Nephron (organoid): ENCODE results near the gene SPTBN4.
"Not testable (repeated sequence)": the region's sequence is repeated elsewhere in the genome, so short reads cannot be mapped to it uniquely, and the experiment has no call there.

ENCODE experiments used
- H3K27ac Mint-ChIP-seq, 3 experiments: 2 replicates each; pipeline ENCODE4 v1.8.0; 2020; ENCODE audit warnings: mixed read lengths in 3 of 3, mild to moderate bottlenecking in 2 of 3, moderate library complexity in 1 of 3
- H3K27me3 Mint-ChIP-seq: 2 replicates; pipeline ENCODE4 v1.8.0; 2021; ENCODE audit warnings: low read depth, mild to moderate bottlenecking, moderate library complexity, mixed read lengths
- H3K36me3 Mint-ChIP-seq: 2 replicates; pipeline ENCODE4 v1.8.0; 2020; ENCODE audit warnings: low read depth, mixed read lengths
- H3K4me1 Mint-ChIP-seq: 2 replicates; pipeline ENCODE4 v1.8.0; 2020; ENCODE audit warnings: mixed read lengths
- H3K4me3 Mint-ChIP-seq, 3 experiments: 2 replicates each; pipeline ENCODE4 v1.8.0; 2020; ENCODE audit warnings: mild to moderate bottlenecking in 3 of 3, mixed read lengths in 3 of 3, moderate library complexity in 2 of 3
- H3K9me3 Mint-ChIP-seq: 2 replicates; pipeline ENCODE4 v1.8.0; 2020; ENCODE audit warnings: mixed read lengths
- TF ChIP-seq, protein P1 (sequence below), 3 experiments: fragments of 200-600 bp; sonication (generic); IDR thresholded peaks; one replicate each; pipeline ENCODE4 v1.5.0; 2021; ENCODE audit warnings: antibody characterized with exemption in 3 of 3; ENCODE audit not compliant: unreplicated experiment in 3 of 3

The SPTBN4 gene

DNA sequence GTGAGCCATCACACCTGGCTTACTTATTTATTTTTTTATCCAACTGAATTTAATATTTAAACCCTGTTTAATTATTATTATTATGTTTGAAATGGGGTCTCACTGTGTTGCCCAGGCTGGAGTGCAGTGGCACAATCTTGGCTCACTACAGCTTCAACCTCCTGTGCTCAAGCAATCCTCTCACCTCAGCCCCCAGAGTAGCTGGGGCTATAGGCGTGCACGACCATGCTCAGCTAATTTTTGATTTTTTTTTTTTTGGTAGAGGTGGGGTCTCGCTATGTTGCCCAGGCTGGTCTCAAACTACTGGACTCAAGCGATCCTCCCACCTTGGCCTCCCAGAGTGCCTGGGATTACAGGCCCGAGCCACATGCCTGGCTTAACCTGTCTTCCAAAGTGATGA, 32.5 kb downstream of the SPTBN4 start:
- TF ChIP-seq, protein P1, sequence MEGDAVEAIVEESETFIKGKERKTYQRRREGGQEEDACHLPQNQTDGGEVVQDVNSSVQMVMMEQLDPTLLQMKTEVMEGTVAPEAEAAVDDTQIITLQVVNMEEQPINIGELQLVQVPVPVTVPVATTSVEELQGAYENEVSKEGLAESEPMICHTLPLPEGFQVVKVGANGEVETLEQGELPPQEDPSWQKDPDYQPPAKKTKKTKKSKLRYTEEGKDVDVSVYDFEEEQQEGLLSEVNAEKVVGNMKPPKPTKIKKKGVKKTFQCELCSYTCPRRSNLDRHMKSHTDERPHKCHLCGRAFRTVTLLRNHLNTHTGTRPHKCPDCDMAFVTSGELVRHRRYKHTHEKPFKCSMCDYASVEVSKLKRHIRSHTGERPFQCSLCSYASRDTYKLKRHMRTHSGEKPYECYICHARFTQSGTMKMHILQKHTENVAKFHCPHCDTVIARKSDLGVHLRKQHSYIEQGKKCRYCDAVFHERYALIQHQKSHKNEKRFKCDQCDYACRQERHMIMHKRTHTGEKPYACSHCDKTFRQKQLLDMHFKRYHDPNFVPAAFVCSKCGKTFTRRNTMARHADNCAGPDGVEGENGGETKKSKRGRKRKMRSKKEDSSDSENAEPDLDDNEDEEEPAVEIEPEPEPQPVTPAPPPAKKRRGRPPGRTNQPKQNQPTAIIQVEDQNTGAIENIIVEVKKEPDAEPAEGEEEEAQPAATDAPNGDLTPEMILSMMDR (IDR thresholded peaks at IDR 0.05; ENCODE audit: unreplicated experiment in 3 of 3): no peak
- Mint-ChIP-seq H3K4me1 (no peaks in the 10 kb centered on the region), H3K27ac (no peak overlapping the region), H3K27me3 (peaks cover 37% of the 10 kb centered on the region), H3K9me3 (peaks cover under 1% of the 10 kb centered on the region), H3K36me3 (no peaks in the 10 kb centered on the region), H3K4me3 (no peak overlapping the region)

DNA sequence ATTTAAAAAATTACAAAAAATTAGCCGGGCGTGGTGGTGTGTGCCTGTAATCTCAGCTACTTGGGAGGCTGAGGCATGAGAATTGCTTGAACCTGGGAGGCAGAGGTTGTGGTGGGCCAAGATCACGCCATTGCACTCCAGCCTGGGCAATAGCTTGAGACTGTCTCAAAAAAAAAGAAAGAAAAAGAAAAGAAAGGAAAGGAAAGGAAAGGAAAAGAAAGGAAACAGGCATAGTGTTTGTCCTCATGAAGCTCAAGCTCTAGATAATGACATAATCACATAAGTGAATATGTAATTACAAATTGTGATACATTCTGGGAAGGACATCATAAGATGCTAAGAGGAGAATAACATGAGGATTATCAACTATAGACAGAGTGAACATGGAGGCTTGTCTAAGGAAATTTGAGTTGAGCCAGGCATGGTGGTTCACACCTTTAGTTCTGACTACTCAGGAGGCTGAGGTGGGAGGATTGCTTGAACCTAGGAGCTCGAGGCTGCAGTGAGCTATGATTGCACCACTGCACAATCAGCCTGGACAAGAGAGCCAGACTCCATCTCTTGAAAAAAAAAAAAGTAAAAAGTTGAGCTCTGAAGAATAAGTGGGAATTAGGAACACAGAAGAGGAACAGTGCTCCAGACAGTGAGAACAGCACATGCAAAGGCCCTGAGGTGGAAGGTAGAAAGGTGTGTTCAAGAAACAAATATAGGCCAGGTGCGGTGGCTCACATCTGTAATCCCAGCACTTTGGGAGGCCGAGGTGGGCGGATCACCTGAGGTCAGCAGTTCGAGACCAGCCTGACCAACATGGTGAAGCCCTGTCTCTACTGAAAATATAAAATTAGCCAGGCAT, 34.1 kb downstream of the SPTBN4 start:
- peaks cover 41% of the 10 kb centered on the region for H3K27me3 Mint-ChIP-seq
- not testable (repeated sequence) for H3K27ac Mint-ChIP-seq, H3K36me3 Mint-ChIP-seq, H3K9me3 Mint-ChIP-seq, H3K4me1 Mint-ChIP-seq, H3K4me3 Mint-ChIP-seq

DNA sequence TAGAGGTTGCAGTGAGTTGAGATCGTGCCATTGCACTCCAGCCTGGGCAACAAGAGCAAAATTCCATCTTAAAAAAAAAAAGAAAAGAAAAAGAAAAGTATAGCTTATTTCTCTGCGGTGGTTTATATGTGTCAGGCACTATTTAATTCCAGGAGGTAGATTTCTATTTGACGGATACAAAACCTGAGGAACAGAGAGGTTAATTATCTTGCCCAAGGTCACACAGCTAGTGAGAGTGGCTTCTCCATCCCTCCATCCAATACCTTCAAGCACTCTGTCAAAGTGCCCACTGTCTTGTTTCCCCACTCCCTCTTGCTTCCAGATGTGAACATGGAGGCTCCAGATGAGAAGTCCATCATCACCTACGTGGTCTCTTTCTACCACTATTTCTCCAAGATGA, 34.8 kb downstream of the SPTBN4 start:
- Mint-ChIP-seq H3K9me3 (no peaks in the 10 kb centered on the region), H3K4me3 (no peak overlapping the region), H3K27ac (no peak overlapping the region), H3K36me3 (no peaks in the 10 kb centered on the region), H3K4me1 (no peaks in the 10 kb centered on the region), H3K27me3 (peaks cover 48% of the 10 kb centered on the region)
- TF ChIP-seq, protein P1 (IDR thresholded peaks at IDR 0.05; ENCODE audit: unreplicated experiment in 3 of 3): no peak

DNA sequence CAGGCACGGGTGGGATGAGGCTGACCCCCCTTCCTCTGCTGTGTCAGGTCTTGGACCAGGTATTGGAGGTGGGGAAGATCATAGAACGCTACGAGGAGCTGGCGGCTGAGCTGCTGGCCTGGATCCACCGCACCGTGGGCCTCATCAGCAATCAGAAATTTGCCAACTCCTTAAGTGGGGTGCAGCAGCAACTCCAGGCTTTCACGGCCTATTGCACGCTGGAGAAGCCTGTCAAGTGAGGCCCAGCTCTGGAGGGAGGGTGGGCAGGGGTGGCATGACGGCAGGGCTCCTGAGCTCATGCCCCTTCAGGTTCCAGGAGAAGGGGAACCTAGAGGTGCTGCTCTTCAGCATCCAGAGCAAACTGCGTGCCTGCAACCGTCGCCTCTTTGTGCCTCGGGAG, 35.3 kb downstream of the SPTBN4 start:
- Mint-ChIP-seq H3K4me3 (no peak overlapping the region), H3K36me3 (no peaks in the 10 kb centered on the region), H3K4me1 (no peaks in the 10 kb centered on the region), H3K27ac (no peak overlapping the region), H3K27me3 (peaks cover 51% of the 10 kb centered on the region), H3K9me3 (no peaks in the 10 kb centered on the region)
- TF ChIP-seq, protein P1 (IDR thresholded peaks at IDR 0.05; ENCODE audit: unreplicated experiment in 3 of 3): no peak

DNA sequence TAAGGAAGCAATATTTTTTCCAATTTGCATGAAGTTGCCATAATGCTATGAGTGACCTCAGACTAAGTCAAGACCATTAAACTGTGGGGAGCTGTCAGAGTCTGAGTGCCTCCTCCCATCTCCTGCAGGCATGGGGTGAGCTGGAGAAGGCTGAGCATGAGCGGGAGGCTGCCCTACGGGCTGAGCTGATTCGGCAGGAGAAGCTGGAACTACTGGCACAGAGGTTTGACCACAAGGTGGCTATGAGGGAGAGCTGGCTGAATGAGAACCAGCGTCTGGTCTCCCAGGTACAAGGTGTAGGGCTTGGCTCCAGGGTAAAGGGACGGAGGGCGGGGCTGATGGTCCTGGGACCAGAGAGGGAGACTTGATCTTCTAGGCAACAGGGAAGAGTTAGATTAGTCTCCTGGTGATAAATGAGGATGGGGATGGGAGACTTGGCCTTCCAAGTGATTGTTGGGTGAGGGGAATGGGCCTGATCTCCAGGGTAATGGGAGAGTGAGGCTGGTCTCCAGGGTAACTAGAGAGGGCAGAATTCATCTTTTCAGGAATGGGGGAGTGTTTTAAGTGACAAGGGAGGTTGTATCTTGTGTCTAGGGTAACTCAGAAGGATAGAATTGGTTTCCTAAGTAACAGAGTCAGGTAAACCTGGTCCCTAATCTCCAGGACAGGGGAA, 36.0 kb downstream of the SPTBN4 start:
- Mint-ChIP-seq H3K4me3 (no peak overlapping the region), H3K36me3 (no peaks in the 10 kb centered on the region), H3K9me3 (no peaks in the 10 kb centered on the region), H3K27me3 (peaks cover 56% of the 10 kb centered on the region), H3K4me1 (no peaks in the 10 kb centered on the region), H3K27ac (no peak overlapping the region)
- TF ChIP-seq, protein P1 (IDR thresholded peaks at IDR 0.05; ENCODE audit: unreplicated experiment in 3 of 3): no peak

DNA sequence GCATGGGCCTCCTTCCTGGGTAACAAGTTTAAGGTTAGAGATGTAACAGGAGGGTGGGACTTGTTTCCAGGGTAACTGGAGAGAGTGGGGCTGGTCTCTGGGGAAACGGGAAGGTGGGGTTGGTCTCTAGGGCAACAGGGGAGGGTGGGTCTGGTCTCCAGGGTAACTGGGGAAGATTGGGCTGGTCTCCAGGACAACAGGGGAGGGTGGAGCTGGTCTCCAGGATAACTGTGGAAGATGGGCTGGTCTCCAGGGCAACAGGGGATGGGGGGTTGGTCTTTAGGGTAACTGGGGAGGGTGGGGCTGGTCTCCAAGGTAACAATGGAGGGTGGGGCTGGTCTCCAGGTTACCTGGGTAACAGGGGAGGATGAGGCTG, 36.5 kb downstream of the SPTBN4 start:
- Mint-ChIP-seq H3K27me3 (peaks cover 61% of the 10 kb centered on the region), H3K27ac (no peak overlapping the region), H3K36me3 (no peaks in the 10 kb centered on the region), H3K4me3 (no peak overlapping the region), H3K4me1 (no peaks in the 10 kb centered on the region), H3K9me3 (no peaks in the 10 kb centered on the region)
- TF ChIP-seq, protein P1 (IDR thresholded peaks at IDR 0.05; ENCODE audit: unreplicated experiment in 3 of 3): no peak
